LHCN-M2 (cell line): ENCODE results near the gene TUB. TPM values are rescaled to one million over a fixed set of nuclear protein-coding genes. Genes with fewer than 3 reads are reported as not detected.

Experiments
- DNase-seq: peaks from one replicate; pipeline ENCODE4 v3.0.0-alpha.2; 2012; ENCODE audit warnings: low read depth
- total RNA-seq: library from RNA; depleted of rRNA; stranded (reverse); fragments of >200 nt; gene quantifications from 2 replicates; pipeline ENCODE4 v1.2.3, GENCODE V29; 2014

TUB gene
- total RNA-seq, 1 experiment from 2014 or later, result 5.3 TPM

DNA sequence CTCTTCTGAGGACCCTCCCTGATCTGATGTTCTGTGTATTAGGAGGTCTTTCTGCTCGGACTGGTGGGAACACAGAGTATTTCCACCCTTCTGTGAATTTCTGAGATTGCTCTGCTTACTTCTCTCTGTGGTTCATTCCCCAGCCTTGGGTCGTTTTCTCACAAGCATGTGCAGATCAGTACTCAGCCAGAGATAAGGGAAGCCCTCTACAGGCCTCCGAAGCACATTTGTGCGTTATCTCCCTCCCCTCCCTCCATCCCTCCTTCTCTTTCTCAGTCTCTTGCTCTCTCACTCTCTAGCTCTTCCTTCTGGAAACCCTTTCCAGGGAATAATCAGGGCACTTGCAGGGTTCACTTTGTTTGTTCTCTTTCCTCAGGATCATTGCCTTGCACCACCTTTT lies 35.2 kb upstream of the TUB start:
- no peak for DNase-seq

DNA sequence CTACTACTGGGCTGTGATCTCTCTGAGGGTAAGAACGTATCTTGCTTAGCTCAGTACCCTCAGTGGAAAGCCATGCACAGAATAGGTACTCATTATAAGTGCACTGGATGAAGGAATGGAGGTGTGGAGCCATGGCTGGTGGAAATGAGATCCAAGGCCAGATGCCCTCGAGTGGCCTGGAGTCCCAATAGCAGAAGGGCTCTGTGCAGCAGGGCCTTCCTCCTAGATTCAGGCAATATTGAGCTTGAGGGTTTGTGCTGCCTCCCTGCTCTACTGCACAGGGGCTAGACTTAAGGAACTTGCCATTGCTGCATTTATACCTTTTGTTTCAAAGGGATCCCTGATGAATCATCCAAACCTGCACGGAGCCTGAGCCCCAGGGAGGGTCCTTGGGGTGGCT lies 33.6 kb upstream of the TUB start:
- DNase-seq, result no peak

DNA sequence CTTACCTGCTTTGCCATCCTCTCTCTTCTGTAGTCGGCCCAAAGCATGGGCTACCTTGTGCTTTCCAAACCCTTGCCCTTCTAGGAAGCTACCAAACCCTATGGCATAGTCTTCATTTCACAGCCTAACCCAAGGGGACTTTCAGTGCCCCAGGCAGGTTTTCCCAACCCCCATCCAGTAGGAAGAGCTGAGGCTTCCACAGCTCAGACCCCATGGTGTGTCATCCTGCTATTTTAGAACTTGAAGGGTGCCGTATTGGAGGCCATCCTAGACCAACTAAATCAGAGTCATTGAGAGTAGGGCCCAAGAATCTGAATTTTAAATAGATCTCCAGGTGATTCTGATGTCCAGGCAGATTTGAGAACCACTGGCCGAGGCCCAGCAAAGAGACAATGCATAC lies 31.9 kb upstream of the TUB start:
- no peak for DNase-seq

DNA sequence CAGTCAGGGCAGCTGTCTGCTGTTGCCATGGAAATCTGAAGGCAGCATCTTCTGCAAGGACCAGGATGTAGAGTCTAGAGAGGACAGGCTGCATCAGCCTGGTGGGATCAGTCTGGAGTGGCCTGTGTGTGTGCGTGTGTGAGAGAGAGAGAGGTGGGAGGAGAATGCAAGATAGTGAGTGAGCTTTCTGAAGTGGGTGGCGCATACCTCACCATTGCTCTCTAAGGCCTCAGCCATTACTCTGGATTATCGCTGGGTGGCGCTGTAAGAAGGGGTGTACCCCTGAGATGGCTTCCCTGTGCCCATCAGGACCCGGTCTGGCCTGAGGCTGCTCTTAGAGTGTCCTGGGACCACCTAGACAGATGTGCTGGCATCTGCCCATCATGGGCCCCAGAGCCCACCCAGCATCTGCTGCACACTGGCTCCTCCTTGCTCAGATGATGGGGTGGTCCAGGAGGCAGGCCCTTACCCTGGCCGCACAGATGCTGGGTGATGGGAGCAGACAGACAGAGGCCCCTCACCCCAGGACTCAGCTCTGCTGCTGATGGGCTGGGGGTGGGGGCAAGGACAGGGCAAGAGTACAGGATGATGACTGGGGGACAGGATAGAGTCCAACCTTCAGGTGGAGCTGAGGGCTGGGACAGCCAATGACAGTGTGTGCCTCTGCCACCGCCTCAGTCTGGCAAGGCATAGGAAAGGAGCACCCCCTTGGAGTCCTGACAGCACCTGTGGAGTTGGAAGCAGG lies 25.7 kb upstream of the TUB start:
- no peak for DNase-seq

DNA sequence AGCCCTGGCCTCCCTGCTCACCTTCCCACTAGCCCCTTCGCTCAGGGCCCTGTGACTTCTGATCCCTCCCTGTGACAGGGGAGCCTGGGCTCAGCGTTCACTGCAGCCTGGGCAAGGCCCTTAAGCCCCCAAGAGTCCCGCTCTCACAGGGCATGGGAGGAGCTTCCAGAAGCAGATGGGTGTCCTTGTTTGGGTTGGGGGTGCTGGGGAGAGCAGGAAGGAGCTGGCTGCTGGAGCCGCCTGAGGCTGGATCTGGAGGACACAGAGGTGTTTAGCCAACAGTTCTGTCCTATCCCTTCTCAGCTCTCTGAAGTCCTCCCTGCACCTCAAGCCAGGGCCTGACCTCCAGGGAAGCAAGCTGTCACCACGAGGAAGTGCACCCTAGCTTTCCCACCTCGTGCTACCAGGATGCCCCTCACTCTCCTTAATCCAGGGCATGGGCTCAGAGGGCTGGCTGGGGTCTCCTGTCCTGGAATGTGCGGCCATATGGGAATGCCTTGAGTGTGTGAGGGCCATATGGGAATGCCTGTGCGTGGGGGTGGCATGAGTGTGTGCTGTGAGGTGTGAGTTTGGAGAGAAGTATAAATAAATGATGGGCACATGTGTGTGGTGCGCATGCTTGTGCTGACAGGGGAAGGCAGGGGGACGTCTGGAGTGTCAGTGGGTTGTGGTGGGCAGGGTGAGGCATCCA lies 25.0 kb upstream of the TUB start:
- no peak for DNase-seq

DNA sequence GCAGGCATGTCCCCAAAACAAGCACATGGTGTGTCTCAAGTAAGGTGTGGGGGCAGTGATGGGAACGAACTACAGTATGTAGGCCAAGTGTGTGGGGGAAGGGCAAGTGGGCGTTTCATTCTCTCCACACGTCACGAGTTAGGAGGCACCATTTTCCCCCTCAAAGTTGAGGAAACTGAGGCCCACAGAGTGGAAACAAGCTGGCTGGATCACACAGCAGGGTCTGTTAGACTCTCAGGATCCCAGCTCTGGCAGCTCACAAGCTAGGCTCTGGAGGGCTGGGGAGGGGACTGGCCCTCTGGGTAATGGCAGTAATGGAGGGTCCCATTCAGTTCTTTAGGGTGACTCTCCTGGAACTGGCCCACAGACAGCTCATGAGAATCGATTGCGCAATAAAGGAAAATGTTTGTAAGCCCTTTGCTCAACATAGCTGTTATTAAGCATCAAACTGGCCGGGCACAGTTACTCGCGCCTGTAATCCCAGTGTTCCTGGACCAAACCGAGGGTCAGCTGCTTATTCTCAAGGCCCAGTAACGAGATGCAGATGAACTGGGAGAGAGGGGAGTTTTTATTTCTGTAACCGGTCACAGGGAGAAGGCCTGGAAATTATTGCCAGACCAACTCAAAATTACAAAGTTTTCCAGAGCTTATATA lies 24.1 kb upstream of the TUB start:
- peak; percentile 67 for DNase-seq

DNA sequence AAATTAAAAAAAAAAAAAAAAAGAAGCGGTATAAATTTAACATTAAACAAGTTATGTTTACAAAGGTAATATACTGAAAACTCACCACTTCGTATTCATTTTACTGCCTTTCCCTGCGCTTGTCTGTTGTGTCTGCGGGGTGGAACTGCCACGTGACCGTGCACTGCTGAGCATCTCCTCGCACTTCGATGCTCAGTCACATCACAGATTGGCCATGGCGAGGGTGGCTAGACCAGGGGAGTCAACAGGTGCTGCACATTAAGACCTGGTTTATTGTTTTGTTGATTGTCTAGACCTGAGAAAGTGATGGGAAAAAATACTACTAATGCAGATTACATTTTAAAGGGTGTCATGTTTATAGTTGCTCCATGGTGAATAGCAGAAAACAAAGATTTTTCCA lies 22.8 kb upstream of the TUB start:
- DNase-seq, result no peak

DNA sequence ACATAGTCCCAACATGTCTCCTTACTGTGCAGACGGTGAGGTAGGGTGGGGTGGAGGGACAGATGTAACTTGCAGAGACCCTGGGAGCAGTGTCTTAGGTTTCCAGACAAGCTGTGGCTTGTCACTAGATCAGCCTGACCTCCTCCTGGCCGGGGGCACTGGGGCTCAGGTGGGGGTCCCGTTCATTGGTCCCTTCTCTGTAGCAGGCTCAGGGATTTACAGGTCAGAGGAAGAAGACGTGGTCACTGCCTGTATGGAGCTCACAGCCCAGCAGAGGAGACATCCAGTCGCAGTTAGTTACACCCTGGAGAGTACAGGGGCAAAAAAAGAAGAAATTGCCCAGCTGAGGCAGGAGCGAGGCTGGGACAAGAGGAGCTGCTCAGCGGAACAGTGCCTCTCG lies 22.0 kb upstream of the TUB start:
- no peak for DNase-seq

DNA sequence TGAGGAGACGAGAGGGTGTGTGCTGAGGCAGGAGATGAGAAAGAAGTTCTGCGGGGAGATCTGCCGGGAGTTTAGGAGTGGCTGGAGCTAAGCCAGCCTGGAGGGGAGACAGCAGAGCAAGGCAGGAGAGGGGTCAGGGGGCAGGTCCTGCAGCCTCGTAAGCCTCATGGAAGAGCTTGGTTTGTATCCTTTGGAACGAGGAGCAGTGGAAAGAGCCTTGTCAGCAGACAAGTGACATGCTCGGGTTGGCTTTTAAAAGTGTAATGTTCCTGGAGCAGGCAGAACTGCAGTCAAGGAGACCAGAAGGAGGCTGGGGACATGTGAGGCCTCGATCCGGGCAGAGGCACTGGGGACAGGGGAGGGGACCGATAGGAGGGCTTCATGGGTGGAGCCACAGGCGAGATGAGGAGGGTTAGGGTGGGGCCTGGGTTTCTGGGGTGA lies 21.4 kb upstream of the TUB start:
- DNase-seq, result no peak

DNA sequence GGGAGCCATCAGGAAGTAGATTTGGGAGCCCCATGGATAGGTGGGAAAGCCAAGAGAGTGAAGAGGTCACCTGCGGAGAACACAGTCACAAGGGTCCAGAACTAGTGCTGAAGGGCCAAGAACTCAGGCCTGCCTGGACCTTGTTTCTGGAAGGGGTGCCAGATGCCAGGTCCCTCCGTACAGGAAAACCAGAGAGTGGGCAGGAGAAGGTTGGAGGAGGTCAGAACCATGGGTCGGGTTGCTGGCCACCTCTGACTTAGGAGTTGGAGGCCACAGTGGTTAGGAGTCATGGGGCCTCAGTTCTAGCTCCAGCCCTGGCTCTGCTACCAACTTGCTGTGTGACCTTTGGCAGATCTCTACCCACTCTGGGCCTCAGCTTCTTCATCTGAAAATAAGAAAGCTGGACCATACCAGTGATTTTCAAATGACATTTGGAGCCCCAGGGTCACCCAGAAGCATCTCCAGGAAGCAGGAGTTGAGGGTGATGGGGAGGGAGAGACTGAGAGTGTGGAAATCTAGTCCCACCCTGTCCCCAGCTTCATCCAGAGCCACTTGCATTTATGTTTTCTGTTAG lies 20.8 kb upstream of the TUB start:
- DNase-seq, result no peak

DNA sequence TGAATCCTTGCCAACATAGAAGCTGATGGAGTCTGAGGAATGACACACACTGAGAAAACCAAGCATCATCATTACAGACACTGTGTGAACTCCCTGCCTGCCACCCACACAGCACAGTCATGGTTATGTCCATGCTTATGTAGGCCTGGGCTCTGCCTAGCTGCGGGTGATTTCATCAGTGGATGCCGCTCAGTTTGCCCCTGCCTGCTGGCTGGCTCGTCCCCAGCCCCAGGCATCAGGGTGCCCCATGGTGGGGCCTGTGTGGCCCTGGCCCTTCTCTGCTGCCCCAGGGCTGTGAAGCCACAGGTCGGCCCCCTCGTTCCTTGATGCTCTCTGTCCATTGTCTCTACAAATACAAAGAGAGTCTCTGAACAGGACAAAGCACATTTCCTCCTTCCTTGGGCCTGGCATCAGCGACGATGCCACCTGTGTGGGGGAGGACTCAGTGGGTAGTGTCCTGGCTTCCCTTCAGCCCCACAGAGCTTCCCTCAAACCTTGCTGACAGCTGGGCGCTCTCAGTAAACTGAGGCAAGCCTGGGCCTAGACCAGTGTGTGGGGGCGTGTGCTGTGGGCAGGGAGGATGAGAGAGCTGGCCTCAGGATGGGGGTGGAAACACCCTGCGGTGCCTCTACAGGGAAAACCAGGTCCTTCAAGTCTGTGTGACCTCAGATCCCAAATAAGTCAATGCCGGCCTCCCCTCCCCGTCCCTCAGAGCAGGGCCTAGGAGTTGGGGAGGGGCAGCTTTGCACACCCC lies 20.0 kb upstream of the TUB start:
- DNase-seq, result peak; percentile 31

DNA sequence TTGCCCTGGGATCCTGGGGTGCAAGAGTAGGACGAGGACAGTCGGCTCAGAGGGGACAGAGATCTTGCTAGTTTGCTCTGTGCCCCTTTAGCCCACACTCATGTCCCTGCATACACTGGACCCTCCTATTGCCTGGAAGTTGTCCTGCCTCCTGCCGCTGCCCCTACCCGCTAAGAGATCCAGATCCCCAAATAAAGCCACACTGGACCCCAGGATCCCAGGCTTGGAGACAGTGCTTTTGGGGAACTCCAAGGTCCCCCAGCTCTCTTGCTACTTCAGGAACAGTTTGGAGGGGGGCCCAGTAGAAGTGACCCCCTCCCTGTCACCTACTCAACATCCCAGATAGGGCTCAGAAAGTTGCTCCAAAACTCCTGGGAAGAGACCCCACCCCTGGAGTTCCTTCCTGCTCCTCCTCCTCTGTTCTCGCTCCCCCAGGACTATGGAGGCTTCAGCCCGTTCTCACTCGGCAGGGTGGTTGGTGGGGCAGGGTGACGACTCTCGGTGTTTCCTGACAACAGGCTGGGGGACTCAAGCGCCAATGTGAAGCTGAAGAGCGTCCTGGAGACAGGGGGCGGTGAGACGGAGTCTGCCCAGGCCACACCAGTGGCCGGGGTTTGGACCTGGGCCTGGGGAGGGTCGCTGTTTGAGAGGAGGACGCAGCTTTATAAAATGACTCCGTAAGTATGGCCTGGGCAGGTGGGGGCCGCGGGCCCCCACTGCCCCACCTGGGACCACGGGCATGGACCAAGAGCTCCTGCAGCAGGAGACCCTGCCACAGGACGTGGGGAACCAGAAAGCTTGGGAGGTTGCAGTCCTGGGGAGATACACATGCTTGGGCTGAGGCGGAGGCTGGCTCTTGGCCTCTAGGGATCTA lies 19.2 kb upstream of the TUB start:
- no peak for DNase-seq

DNA sequence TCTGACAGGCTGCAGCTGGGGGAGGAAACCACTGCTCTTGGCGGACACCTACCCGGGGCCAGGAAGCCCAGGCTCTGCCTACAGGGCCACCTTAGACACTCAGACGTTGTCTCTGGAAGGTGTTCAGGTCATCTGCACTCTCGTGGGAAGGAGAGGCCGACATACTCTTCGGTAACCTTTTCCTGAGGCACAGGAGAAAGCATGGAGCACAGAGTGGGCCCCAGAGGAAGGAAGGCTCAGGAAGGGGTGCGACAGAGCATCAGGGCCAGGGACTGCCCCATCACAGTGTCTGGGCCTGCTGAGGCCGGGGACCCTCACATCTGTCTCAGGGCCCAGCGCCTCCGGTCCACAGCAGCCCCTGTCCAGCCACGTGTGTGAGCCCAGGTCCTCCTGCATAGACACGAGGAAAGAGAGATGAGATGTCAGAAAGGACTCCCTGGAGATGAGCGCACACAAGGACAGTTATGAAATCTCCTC lies 18.2 kb upstream of the TUB start:
- DNase-seq, result no peak

DNA sequence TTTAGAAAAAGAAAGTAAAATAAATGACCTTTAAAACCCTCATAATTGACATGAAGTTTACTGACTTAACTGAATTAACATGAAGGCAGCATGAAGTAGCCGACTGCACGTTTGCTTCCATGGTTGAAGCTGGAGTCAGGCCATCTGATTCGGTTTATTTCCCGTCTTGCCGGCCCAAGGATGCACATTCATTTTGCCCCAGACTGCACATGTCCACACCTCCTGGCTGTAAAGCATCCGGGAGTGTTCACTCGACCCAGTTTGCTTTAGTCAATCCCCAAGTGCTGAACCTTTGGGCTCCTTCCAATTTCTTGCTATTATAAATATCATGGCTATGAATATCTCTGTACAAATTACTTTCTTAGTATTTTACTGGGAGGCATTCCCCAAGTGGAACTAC lies 17.7 kb upstream of the TUB start:
- DNase-seq, result peak; percentile 32

DNA sequence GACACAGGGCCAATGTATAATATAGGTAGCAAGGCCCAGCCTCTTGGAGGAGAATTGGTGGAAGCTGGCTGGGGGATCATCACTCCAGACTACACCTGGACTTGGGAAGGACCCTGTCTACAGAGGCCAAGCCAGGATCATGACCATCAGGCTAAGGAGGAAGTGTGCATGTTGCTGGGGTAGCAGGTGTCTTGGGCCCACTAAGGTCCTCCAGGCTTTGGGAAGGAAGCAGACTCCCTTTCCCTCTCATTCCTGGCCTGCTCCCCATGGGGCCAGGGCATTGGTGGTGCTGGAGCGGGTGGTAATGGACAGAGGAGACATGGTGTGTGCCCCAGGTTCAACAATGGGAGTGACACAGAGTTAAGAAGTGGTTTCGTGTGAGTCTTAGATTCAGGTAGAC lies 16.0 kb upstream of the TUB start:
- no peak for DNase-seq

DNA sequence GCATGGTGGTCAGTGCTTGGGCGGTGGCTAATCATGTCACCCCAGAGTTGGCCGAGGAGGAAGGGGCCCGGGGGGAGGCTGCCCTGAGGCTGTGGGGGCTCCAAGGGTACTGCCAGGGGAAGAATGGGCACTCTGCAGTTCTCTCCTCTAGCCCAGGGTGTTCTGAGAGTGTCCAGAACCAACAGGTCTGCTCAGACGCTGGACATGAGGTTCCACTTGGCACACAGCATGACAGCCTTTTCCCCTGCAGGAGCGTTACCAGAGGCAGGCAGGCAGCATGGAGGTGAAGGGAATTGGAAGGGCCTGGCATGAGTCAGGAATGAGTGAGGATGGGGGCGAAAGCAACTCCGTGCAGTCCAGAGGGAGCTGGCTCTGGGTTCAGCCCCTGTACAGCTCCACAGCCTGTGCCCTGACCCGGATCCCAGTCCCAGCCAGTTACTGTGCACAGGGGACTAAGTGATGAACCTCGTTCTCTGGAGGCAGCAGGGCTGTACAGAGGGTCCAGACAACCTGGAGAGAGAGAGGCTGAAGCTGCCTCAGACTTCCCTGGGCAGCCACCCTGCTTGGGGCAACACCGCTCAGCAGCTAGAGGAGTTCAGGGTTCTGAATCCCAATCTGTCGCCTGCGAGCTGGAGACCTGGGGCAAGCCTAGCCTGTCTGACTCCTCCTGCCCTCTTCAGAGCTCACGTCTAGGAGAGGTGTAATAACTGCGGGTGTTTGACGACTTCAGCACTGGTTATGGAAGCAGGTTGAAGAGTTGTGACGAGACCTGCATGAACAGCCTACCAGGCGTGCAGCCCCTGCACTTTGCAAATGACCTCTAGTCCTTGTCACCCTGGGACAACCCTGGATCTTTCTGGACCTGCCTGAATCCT lies 14.7 kb upstream of the TUB start:
- DNase-seq, result no peak

DNA sequence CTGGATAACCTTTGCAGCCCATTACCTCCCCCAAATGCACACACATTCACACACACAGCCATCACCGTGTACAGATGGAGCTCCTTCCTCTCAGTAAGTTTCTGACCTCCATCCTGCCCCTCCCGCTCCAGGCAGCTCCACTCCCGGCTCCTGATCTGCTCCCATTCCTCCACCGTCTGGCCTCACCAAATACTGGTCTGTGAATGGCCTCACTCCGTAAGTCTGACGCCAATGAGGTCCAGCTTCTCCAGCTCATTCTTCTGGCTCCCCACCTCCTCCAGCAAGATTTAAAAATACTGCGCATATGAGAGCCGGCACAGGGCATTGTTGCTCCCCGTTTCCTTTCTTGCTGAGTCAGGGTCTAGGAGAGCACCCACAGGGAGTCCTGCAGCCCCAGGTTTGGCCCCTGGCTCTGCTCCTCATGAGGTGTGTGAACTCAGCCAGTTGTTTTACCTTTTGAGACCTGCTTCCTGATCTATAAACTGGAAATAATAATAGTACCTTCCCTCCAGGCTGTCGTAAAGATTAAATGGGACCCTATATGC lies 14.0 kb upstream of the TUB start:
- DNase-seq, result no peak

DNA sequence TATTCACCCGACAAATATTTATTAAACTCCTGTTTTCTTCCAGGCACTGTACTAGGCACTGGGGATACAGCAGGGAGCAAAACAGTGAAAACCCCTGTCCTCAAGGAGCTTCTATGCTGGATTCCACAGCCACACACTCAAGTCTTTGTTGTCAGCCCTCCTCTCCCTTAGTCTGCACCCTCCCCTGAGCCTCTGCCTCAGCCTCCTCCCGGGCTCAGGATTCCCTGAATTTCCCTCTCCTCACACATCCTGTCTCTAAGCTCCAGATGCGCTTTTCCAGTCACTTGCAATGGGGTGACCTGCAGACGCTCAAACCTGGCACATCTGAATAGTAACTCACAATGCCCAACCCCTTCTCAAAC lies 13.5 kb upstream of the TUB start:
- DNase-seq, result no peak

DNA sequence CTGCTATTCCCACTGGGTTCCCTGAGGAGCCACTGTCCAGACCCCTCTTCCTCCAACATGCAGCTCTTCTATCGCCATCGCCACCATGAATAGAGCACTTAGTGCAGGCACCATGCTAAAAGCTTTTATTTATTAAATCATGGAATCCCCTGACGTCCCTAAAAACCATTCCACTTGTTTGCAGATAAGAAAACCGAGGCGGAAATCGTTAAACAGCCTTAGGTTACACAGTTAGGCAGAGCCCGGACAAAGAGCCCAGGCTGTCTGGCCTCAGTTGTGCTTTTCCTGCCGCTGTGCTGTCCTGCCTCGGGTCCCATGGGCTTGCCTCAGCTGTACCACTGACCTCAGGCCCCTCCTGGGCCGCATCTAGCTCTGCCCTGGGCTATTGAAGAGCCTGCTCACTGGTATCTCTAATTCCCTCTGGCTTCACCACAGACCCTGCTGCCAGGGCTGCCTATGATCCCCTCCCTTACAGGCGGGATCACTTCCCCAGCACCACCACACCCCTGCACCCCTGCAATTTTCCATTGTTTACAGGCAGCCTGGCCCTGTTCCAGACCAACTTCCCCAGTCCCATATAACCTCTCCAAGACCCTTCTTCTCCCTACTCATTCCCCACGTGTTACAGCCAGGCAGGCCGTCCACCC lies 13.0 kb upstream of the TUB start:
- DNase-seq, result no peak
